ENCODE measurements around the gene HTR6.

The HTR6 gene

DNA sequence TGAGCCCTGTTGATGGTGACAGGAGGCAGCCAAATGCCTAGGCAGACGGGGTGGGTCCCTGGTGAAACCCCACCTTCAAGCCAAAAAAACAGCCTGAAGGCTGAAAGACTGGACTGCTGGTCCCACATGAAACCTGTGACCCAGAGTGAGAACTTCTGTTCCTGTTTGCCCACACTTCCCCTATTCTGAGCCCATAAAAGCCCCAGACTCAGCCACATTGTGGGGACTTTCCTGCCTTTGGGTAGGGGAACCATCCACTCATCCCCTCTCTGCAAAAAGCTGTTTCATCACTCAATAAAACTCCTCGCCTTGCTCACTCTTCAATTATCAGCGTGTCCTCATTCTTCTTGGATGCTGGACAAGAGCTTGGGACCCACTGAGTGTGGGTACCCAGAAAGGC, 25.2 kb downstream of the HTR6 start:
- no peak for DNase-seq

DNA sequence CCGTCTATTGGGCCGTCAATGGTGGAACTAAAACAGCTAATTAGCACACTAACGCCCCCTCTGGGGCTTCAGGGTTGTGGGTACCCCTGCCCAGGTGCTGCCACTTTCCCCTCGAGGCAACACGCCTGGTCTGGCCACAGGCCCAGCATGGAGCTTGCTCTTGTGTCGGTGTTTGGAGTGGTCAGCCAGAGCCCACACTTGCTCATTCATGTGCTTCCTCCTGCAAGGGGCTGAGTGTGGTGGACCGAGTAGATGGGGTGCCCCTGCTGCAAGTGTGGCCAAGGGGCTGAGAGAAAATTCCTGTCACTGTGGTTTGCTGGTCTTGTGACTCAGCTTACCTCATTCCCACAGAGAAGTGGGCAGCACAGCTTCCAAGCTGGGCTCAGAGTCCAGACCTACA, 25.7 kb downstream of the HTR6 start:
- DNase-seq = no peak

DNA sequence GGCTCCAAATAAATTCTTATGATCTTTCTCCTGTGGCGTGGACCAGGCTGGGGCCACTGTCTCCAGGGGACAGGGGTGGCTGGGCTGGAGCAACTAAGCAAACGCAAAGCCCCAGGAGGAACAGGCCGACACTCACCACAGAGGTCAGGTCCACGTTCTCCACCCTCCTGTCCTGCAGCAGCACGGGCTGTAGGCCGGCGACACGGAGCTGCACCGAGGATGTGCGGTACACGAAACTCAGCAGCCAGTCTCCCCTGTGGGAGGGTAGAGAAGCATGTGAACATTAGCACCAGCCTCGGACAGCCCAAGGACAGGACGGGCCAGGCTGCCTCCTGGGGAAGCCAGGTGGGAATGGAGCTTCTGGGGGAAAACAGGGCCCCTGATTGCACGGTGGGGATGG, 29.6 kb downstream of the HTR6 start:
- DNase-seq = no peak

DNA sequence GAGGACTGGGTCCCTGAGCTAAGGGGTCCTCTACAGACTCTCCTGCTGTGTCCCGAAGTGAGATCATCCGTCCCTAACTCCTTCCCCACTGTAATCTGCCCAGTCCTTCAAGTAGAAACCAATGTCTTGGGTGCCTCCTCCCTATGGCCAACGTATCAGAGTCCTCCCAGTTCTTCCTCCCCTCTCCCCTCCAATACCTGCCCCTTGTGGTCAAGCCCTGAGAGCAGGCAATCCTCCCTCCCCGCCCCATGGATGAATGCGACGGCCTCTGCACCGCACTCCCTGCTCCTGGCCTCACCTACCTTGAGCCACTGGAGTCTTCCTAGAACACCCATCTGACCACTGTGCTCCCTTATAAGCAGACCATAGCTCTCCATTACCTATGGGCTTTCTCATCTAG, 31.1 kb downstream of the HTR6 start:
- no peak for DNase-seq

DNA sequence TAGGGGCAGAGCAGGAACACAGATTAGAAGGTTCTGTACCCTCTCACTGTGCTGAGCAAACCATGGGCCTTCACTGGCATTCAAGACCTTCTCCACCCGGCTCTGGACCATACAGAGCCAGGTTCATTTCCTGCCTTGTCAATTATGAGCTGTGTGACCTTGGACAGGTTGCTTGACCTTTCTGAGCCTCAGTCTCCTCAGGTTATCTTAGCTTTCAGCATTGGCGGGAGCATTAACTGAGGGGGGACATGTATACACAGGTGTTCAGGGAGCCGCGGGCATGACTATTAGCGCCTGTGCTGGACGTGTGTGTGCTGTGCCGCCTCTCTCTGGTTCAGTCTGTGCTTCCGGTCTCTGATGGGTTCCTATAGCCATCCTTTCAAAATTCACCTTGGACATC, 32.1 kb downstream of the HTR6 start:
- no peak for DNase-seq

DNA sequence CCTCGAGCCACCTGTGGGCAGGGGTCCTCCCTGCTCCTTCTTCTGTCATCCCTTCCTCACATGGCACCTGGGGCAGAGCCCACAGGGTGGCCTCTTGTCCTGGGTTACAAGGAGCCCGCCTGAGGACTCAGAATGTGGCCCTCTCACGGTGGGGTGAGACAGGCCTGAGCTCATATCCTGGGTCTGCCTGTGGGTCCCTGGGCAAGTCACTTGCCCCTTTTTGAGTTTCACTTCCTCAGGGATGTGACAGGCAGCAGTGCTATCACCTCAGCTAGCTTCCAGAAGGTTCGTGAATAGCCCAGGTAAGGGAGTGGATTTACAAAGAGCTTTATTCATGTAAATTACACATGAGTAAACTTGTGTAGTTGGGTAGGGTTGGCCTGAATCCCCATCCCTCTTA, 33.5 kb downstream of the HTR6 start:
- DNase-seq = peak; percentile 62

DNA sequence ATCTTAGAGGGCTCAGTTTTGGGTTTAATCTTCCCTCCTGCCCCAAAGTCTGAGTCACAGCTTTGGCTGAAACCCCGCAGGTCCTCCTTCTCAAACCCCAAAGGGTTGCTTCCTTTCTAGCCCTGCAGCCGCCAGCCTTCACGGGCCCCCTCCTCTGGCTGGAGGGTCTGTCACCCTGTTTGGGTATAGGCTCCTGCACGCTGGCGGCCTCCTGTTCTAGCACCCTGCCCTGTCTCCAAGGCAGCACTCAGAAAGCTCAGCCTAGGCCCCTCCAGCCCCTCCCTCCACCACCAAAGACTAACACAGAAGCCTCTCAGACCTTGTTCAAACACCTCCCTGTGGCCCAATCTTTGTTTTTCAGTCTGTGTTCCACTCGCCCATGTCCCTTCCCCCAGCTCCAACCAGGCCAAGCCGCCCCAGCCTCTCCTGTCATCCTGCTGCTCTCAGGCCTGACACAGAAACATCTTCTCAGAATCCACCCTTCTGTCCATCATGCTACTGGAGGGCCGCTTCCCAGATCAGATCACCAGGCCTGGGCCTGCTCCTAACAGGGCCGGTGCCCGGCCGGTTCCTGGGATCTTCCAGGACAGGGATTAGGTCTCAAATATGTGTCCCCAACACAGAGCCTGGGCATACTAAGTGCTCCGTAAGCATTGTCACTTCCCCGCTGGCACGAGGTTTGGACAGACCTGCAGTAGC, 35.6 kb downstream of the HTR6 start:
- DNase-seq = no peak

DNA sequence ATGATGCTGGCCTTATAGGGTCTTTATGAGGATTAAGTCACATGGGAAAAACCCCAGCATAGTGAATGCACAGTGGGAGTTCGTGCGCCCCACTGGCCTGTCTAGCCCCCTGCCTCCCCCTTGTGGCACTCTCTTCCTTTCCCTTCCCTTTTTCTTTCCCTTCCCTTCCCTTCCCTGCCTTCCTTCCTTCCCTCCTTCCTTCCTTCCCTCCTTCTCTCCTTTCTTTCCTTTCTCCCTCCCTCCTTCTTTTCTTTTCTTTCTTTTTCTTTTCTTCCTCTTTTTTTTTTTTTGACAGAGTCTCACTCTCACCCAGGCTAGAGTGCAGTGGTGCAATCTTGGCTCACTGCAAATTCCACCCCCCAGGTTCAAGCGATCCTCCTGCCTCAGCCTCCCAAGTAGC, 38.6 kb downstream of the HTR6 start:
- DNase-seq = no peak

DNA sequence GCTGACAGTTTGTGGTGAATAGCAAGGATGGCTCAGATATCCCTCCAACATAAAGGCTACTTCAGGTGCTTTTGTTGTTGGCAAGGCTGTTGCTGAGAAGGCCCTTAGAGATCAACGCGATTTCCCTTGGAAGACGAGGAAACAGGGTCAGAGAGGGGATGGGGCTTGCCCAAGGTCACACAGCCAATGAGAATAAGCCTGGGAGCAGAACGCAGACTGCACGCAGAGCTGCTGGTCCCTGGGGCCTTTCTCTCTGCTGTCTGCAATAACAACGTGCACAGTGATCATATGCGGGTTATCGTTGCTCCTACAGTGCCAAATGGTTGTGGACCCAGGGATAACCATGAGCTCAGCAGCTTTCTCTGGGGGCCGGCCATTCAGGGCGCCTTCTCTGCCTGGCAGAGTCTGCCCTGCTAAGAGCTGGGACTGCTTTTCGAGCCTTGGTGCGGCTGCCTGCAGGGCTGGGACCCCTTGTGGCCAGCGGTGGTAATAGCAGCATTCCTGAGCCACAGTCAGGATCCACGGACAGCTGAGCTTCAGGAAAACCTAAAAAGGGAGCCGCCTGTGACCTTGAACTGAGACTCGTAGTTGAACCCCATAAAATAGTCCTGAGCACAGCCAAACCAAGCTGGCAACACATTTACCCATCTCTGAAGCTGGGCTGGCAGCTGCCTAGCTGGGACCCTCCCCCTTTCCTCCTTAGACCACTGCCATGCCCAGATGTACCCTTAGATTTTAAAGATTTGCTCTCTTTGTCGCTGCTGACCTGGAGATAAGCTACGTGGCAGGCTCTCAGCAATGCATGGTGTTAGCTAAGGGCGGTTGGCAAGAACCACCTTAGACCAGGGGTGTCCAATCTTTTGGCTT, 39.8 kb downstream of the HTR6 start:
- peak; percentile 62 for DNase-seq

DNA sequence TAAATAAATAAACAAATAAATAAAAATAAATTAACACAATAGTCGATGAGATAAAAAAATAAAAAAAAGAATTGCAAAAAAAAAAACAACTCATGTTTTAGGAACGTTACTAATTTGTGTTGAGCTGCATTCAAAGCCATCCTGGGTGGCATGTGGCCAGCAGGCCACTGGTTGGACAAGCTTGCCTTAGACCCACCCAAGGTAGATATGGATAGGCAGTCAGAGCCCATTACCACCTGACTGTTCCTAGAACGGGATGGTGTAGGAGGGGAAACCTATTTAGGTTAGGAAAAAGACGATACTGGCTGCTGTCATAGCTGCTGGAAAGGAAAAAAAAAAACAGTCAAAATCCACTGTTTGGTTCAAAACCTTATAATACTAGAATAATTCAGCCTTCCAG, 40.8 kb downstream of the HTR6 start:
- no peak for DNase-seq

DNA sequence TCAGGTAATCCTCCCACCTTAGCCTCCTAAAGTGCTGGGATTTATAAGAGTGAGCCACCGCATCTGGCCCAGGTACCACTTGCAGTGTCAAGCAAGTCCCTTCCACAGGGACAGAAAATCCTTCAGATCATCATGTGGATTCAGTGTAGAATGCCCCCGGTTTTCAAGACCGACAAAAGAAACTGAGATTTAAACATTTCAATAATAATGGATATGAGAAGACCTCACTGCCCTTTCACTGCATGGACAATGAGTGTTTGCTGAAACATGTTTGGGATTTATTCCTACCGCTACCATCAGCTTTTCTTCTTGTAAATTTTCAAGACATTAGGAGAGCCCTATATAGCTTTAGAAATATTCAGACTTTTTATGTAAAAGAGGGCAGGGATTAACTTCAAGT, 41.5 kb downstream of the HTR6 start:
- DNase-seq = no peak

DNA sequence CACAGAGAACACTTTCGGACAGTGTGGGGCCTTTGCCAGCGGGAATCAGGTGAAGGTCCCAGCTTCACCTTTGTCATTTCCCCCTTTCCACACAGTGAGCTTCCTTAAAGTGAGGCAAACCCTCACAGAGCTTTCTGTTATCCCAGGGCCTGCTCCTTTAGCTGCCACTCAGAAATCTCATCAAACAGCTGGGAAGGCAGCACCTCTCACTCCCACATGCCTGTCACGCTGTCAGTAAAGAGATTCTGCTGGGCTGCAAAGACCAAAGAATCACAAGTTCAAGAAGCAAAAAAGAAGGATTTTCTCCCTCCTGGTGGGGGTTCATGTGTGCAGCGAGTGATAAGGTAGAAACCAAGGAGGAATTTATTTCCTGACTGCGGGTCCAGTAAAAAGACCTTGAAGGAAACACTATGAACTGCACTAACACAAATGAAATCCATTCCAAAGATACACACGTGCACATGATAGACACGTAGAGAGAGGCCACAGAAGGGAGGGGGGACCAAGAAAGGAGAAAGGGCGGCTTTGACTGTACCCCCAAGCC, 44.0 kb downstream of the HTR6 start:
- no peak for DNase-seq

DNA sequence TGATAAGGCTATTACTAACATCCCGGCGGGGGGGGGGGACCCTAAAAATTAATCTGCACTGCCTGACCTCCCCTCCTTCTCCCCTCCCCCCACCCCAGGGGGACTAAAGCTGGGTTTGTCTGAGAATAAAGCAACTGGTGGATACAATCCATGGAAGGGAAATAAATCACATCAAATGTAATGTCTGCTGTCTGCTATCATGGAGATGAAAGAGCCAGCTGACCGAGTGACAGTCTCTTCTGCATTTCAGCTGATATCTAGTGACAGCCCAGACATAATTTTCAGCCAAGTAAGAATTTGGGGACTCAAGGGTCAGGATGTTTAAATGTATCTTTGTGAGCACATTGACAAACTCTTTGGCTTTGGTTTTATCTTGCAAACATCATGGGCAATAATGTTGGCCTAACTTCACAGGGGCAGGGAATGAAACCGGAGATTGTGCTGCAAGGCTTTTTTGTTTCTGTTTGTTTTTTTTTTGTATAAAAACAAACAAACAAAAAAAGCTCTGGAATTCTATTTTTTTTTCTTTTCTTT, 44.7 kb downstream of the HTR6 start:
- no peak for DNase-seq

DNA sequence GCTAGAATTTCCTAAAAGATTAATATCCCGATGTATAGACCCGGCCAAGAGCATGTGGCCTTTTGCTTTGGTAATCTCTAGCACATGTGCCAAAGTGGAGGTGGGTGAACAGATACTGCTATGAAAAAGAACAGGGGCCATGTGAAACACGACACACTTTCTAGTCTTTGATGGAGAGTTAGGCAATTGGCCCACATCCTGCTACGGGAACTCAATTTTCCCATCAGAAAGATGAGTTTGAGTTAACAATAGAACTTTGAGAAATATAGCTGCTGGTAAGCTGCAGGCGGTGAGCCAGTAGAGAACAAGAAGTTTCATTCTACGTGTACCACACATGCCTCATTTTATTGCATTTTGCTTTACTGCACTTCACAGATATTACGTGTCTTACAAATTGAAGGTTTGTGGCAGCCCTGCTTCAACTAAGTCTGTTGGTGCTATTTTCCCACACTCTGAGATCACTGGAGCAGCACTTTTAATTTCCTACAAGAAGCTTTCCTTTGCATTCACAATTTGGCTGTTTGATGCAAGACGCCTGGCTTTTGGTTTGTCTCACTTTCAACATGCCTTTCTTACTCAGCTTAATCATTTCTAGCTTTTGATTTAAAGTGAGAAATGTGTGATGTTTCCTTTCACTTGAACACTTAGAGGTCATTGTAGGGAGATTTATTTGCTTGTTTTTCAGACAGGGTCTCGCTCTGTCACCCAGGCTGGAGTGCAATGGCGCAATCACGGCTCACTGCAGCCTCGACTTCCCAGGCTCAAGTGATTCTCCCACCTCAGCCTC, 46.3 kb downstream of the HTR6 start:
- no peak for DNase-seq

DNA sequence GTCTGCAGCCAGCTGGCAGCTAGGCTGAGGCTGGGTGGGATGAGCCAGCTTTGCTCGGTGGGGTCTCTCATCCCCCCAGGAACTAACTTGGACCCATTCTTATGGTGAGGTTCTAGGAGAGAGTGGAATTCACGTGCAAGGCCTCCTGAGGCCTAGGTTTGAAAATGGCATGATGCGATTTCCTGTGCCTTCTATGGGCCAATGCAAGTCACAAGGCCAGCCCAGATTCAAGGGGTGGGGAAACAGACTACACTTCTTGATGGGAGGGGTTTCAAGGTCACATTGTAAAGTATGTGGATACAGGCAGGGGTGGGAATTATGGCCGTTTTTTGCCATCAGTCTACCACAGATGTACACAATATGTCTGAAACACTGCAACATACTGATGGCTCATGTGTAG, 48.3 kb downstream of the HTR6 start:
- no peak for DNase-seq

DNA sequence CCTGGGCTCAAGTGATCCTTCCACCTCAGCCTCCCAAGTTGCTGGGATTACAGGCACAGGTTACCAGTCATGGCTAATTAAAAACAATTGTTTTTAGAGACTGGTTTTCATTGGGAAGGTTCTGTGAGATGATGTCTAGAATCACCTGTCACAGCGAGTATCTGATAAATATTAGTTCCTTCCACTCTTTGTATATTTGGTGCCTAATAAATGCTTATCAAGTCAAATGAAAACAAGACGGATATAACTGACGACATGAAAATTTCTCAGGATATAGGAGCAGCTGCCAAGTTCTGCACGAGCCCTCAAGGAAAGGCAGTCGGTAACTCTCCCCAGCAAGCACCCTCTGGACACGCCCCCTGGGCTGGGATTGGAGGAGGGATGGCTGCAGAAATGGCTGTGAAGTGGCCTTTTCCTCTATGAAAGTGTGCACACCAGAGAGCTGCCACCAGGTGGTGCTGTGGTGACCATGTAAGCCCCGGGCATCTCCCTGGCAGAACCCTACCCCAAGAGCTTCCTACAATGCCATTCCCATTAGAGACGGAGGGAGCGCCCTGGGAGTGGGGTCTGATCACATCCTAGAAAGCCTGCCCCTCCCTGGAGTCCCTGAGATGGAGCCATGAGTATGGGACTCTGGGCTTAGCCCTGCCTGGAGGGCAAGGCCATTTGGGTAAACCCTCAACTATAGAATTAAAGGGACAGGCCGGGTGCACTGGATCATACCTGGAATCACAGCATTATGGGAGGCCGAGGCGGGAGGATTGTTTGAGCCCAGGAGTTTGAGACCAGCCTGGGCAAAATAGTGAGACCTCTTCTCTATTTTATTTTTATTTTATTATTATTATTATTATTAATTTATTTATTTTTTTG, 50.9 kb downstream of the HTR6 start:
- DNase-seq = peak; percentile 93

DNA sequence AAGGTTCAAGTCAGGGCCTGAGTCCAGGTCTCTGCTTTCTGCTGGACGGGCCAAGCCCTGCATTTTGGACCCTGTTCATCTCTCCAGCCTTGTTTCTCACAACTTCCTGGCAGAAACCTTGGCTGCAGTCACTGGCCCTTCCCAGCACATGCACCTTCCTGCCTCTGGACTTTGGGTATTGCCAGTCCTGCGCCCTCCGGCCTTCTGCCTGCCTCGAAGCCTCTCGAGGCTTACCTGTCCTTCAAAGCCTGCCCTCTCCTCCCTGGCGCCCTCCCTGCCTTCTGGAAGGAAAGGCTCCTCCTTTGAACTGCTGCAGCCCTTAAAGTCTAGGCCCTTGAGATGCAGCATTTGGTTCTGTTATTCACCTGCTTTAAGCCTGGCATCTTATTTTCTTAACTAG, 52.8 kb downstream of the HTR6 start:
- DNase-seq = no peak

DNA sequence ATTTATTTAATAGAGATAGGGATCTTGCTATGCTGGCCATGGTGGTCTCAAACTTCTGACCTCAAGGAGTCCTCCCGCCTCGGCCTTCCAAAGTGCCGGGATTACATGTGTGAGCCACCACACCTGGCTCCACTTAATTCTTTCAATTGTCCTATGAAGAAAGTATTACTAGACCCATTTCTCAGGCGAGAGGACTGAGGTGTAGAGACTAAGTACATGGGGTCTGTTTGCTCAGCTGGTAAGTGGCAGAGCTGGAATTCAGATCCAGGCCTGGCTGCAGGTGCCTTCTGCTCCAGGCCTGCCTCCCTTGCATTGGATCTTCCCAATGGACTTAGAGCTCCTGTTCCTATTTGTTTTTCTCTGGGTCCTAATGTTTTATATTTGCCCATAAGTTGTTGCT, 55.5 kb downstream of the HTR6 start:
- no peak for DNase-seq

DNA sequence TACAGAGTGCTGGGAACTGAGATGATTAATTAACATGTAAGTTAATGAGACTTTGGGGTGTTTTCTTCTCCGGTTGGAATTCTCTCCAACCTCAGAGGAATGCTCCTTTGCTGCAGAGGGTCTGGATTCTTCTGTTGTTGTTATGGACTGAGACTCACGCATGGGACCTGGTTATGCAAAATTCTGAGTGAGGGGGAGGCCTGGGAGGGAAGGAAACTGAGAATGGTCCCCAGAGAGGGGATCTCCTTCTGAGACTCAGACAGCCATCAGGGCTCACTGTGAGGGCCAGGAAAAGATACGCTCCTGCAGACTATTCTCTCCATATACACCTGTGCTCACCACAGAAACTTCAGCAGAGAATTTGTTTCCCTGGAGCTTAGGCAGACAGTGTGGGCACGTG, 56.3 kb downstream of the HTR6 start:
- no peak for DNase-seq

DNA sequence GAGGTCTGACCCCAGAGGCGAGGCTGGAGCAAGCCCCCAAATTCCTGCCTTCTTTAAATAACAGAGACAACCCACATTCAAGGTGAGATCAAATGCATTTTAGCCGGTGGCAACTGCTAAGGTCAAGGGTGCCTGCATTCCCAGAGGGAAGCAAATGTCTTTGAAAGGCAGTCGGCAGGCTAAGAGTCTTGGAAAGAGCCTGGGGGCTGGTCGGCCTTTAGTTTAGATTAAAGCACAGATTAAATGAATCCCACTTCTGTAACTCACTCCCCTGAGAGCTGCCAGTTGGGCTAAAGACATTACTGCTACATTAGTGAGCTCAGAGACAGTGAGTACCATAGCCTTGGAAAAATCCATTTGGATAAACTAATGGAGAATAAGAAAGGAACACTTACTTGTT, 59.2 kb downstream of the HTR6 start:
- DNase-seq = no peak

DNA sequence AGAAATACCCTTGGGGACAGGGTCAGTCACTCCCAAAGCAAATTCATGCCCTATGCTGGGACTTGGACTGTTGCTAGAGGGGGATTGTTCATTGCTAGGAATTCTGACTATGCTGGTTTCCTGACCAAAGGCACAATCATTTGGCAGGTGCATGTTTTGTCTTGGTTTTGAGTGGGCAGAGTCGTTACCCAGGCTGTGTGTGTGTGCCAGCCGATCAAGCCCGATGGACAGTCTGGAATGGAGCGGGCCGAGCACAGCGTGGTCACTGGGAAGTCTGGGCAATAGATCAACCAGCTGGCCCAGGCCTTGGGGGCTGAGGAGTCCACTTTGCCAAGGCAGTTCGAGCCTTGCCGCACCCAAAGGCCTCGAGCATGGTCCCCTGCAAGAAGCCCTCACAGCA, 60.9 kb downstream of the HTR6 start:
- no peak for DNase-seq
